ENCODE measurements around the gene PREP.

The PREP gene

DNA sequence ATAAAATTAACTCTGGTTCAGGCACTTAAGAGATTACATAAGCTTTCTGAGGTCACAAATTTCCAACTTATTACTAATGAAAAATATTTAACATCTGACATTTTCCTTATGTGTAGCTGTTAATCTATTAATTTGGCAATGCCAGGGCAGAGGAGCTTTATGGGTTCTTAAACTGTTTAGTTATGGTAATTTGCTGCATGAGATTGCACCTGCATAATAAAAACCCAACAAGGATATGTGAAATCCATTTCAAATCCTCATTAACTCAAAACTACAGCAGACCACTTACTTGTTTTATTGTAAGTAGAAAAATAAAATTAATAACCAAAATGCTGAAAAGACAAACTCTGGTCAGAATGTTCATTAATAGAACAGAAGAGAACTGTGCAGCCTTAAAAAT is 98.1 kb downstream of the PREP start:
- no peak for FAIRE-seq

DNA sequence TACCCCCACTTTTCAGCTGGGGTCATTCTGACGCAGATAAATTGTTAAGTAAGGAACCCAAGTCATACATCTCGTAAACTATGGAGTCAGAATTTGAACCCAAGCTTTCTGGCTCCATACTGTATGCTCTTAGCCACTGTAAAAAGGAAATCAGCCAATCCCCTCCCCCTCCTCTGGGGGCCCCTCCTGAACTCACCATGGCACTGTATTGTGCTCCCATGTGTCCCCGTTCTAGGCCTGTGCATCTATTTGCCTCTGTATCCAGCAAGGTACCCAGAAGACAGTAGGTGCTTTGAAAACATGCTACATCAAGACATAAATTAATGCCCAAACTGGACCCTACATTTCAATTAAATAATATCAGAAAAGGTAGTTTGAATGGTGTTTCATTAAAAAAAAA is 98.5 kb downstream of the PREP start:
- FAIRE-seq = no peak

DNA sequence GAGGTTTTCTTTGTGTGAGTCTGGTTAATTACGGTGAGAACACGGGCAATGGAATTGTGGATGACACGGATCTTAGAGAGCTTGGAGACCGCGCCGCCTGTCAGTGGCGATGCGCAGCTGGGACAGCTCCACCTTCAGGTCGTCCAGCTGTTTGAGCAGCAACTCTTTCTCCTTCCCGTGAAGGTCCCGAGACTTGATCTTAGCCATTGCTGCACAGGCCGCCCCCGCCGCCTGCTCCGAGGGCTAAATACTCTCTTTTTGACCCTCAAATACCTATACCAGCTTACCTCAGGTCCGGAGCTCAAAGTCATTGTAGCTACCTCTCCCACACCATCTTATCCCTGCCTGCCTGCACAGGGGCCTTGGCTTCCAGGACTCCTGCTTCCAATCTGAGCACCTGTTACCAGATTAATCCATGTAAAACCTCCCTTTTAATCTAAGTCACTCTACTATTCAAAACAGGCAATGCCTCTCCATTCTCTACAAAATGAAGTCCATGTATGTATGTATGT is 100.2 kb downstream of the PREP start:
- no peak for FAIRE-seq

DNA sequence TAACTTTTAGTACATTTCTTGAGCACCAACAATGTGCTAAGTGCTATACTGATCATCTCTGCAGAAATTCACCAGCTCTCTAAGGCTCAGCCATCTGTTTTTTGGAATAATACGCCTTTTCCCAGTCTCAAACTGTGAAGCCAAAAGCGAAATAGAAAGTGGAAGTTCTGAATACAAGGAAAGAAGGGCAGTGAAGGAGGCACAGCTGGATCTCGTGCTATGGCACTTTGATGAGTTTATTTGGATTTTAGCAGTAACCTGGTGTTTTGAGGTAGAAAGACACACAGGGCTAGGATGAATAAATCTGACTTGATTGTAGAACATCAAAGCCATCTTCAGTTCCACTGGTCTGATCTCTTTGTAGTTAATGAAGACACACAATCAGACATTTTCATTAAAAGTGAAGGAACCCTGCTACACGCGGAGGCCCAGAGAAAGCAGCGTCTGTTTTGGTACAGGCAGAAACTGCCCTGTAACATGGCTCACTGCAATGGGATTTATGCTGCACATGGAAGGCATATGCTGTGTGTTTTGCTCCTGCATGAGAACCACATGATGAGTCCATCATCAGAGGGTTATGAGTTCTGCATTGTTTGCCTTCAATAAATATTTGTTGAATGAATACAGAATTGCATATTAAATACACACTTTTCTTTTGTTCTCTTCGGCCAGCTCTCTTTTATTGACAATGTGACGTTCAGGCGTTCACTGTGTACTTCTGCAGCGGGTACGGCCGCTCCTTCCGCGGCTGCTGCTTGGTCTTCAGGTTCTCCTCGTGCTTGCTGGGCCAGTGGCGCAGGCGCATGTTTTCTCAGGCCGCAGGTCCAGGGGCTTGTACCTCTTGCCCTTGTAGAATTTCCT is 100.9 kb downstream of the PREP start:
- FAIRE-seq = no peak

DNA sequence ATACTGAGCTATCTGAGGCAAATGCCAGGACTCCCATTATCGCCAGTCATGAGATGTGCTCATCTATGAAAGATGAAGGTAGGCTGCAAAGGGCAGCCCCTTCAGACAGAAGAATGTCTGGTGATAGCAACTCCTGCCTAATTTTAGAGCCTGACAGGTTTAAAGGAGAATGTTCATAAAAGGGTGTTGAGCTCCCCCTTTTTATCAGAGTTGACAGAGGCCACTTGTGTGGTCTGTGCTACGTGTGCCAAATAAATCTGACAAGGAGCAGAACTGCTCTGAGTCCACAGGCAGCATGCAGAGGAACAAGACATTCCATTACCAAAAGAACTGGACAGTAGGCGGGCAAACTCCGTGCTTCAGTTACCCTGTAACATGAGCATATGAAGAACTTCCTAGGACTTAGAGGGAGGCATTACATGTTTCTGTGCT is 101.8 kb downstream of the PREP start:
- no peak for FAIRE-seq

DNA sequence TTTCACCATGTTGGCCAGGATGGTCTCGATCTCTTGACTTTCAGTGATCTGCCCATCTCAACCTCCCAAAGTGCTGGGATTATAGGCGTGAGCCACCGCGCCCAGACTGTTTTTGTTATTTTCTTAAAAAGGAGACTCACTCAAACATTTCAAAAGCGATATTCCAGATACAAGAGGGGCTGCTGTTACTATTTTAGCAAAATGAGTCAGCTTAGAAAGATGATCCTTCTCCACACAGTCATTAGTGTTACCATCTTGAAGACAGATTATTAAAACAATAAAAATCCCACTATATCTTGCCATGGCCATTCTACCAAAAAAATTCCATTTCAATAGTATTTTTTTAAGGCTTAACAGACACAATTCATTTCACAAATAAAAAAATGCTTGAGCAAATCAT is 102.8 kb downstream of the PREP start:
- no peak for FAIRE-seq

DNA sequence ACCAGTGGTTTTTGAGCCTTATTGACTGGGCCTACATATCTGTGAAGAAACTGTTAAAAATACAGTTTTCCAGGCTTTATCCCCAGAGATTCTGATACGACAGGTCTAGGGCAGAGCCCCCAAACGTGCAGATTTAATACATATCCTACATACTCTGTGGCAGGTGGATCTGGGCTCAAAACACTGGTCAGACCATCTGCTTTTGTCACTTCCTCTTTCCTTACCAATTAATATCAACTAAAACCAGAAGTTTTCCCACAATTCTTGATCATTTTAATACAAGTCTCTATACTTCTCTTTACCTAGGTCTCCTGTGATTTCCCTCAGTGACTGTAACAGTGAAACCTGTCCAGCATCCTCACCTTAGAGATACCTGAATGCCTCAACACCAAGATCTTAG is 108.8 kb downstream of the PREP start:
- FAIRE-seq = no peak

DNA sequence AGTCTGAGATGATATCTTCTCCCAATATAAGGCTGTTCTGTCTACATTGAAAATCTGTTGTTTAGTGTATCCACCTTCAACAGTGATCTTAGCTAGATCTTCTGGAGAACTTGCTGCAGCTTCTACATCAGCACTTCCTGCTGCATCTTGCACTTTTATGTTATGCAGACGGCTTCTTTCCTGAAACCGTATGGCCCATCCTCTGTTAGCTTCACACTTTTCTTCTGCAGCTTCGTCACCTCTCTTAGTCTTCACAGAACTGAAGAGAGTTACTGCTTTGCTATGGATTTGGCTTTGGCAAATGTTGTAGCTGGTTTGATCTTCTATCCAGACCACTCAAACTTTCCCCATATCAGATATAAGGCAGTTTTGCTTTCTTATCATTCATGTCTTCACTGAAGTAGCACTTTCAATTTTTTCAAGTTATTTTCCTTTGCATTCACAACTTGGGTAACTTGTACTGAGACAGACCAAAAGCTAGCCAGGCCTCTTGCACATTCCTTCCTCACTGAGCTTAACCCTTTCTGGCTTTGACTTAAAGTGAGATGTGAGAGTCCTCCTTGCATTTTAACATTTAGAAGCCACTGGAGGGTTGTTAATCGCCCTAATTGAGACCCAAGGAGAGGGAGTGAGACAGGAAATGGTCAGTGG is 110.1 kb downstream of the PREP start:
- FAIRE-seq = no peak

DNA sequence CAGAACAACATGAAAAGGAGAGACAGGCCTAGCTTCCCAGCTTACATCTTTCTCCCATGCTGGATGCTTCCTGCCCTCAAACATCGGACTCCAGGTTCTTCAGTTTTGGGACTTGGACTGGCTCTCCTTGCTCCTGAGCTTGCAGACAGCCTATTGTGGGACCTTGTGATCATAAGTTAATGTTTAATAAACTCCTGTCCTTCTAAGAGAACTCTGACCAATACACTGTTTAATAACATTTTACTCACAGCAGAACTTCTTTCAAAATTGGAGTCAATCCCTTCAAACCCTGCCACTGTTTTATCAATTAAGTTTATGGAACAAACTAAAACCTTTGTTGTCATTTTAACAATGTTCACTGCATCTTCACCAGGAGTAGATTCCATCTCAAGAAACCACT is 111.4 kb downstream of the PREP start:
- FAIRE-seq = no peak

DNA sequence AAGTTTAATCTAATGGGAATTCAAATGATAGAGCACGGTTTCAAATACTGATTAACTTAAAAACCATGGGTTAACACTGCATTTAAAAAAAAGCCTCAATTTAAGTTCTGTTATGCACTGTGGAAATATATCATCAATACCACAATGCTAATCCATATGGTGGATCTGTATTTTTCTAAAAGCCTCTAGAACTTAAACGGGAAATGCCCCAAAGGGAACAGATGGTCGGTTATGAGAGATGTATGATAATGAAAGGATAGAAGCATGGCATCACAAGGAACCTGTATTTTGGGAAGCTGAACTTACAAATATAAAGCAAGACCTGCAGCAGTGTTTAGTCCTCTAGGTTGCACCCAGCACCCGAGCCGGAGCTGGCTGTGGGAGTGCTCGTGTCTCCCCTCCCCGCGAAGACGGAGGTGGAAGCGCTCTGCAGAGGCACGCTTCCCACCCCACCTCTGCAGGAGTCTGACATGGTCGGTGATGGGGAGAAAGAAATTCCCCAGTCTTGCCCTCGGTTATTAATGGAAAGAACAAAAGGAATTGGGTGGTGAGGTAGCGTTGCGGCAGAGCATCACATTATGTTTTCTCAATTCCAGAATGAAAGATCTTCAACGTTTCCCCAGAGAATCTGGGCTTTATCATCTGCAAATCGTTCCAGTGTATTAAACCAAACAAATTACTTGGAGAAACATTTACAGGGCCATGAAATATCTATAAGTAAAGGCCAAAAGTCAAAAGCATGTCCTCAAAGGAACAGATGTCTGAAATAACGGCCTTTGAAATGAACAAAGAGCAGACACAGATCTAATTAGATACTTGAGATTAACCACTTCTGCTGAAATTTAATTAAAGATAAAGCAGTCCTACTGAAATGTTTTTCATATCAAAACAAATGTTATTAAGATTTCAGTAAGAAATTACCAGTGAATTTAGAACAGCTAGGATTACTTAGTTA is 120.0 kb downstream of the PREP start:
- no peak for FAIRE-seq

DNA sequence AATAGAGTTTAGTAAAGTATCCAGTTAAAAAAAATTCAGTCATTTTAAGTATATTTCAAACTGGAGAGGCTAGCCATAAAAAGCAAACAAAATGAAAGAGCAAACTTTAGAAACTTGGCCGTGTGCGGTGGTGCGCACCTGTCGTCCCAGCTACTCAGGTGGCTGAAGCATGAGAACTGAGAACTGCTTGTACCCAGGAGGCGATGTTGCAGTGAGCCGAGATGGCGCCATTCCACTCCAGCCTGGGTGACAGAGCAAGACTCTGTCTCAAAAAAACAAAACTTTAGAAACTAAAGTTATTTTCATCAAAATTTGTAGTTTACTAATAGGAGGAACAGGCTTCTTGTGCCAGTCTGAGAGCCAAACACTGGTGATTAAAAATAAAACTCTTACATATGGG is 122.8 kb downstream of the PREP start:
- FAIRE-seq = no peak

DNA sequence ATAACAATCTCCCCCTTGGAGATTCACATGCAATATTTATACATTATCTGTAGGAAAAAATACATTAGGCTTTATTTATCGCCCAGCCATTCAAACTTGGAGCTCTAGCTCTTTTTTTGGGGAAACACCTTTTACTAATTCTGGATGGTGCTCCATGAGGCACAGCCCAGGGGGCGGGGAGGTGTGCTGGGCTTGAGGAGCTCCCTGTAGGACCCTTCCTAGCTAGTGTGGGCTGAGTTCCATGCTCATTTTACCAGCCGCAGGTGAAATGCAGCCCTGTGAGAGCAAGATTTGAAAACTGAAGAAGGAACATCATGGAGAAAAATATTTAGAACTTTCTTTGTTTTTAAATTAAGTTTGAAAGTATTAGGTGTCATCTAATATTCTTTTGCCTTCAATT is 123.4 kb downstream of the PREP start:
- no peak for FAIRE-seq

DNA sequence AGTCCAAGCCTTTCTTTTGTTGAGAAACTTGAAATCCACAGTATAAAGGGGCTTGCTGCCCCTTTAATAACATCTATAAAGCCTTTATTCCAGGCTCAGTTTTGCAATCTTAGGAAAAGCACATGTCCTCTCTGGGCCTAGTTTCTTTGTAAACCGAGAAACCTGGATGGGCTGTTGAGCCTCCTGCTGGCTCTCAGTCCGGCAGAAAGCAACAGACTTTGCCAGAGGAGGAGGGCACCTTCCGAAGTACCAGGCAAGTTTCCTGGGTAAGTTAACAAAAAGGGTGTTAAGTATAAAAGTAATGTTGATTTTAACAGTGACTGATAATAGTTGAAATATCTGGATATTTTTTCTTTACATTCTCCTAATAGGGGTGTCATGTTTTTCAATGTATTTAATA is 124.1 kb downstream of the PREP start:
- FAIRE-seq = no peak

DNA sequence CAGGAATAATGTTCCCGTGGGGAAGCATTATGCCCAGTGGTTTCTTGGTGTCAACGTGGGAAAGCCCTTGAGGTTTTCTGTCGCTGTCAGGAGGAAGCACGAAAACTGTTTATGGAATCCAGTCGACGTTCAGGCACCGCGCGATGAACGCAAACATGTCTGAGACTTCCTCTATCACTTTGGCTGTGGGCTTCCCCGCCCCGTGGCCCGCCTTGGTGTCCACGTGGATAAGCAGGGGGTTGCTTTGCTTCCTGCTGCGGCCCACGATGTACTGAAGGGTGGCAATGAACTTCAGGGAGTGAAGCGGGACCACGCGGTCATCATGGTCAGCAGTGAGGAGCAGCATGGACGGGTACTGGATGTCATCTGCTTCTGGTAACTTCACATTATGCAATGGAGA is 124.8 kb downstream of the PREP start:
- FAIRE-seq = no peak

DNA sequence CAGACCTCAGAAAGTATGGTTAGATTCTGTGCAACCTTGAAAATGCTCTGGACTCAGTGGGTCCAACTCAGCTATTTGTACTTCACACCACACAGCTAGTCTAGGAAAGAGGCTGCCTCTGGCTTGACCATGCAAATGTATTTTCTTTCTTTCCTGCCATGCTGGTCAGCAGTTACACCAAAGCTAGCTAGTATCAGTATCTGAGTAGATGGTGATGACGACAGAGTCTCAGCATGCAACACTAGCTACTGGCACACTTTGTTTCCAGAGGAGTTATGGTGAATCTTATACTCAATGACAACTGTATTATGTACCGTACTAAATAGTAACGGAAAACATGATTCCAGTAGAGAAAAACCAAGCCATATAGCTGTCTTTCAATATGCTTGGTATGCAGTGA is 126.5 kb downstream of the PREP start:
- FAIRE-seq = no peak

DNA sequence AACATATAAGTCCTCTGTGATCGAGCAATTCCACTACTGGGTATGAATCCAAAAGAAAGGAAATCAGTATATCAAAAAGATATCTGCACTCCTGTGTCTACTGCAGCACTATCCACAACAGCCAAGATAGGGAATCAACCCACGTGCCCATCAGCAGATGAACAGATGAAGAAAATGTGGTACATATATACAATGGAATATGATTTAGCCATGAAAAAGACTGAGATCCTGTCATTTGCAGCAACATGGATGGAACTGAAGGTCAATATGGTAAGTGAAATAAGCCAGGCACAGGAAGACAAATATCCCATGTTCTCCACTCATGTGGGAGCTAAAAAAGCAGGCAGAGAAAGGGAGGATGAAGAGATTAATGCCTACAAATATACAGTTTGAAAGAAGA is 127.3 kb downstream of the PREP start:
- no peak for FAIRE-seq

DNA sequence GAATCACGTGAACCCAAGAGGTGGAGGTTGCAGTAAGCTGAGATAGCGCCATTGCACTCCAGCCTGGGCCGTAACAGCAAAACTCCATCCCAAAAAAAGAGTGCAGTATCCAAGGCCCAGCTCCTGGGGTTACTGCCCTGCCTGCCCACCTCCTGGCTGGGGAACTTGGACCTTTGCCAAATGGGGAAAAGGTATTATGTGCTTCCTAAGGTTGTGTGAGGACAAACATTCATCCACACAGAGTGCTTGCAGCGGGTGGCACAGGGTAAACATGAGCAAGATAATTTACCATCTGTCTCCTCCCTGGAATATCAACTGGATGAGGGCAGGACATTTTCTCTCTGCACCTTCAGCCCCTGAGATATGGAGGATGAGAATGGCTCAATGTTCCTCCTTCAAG is 128.2 kb downstream of the PREP start:
- no peak for FAIRE-seq

DNA sequence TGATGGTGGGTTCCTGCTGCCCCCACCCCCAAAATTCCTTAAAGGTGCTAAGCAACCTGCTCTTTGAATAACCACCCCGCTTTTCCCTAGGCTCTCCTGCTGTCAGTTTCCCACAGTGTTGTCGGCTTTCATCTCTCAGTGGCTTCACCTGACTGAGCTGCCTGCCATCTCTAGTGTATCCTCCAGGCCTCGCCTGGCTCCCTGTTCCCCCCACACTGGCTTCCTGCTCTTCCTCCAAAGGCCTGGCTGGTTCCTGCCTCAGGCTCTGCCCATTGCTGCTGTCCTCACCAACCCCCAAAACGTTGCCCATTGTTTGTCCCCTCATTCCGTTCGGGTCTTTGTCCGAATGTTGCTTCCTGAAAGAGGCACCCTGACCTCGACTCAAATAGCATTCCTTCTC is 129.3 kb downstream of the PREP start:
- no peak for FAIRE-seq

DNA sequence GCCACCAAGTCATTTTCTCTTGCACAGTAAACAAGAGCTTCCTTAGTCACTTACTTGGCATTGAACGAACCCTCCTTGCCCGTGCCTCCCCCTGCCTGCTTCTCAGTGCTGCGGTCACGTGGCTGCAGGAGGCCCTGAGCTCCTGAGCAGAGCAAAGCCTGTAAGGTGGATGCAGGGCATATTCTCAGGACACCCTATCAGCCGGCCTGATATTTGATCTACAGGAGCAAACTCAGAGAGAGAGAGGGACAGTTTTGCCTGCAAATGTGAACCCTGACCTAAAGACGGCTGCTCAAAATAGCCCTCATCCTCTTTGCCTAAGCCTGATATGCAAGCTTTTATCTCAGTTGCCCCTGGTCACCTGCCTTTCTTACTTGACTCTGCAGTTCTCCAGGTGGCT is 130.1 kb downstream of the PREP start:
- no peak for FAIRE-seq

DNA sequence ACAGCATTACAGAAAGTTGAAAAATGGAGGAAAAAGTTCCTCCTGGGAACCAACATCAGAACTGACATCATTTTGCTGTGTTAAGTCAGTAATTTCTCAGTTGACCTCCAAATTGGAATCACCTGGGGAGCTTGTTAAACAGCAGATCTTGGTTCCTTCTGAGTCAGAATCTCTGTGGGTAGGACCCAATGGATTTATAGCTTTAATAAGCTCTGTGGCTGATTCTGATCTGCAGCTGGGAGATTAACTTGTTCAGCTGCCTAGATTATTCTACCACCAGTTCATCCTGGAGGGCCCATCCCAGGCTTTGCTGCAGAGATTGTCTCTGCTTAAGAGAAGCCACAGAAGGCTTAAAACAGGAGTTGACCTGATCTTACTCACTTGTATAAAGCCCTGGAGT is 132.4 kb downstream of the PREP start:
- FAIRE-seq = no peak

DNA sequence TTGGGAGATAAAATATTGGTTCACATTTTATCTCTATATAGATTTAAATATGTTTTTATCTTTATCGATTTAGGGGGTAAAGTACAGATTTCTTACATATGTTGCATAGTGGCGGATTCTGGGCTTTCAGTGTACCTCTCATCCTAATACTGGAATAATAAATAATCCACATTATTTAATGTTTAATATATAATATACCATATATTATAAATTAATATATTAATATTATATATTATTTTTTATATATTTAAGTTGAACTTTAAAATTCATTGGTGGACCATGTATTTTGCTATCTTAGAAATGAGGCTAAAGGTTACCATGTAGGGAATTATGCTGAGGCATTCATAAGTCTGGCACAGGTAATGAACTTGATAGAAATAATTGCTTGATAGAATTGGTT is 133.5 kb downstream of the PREP start:
- no peak for FAIRE-seq

DNA sequence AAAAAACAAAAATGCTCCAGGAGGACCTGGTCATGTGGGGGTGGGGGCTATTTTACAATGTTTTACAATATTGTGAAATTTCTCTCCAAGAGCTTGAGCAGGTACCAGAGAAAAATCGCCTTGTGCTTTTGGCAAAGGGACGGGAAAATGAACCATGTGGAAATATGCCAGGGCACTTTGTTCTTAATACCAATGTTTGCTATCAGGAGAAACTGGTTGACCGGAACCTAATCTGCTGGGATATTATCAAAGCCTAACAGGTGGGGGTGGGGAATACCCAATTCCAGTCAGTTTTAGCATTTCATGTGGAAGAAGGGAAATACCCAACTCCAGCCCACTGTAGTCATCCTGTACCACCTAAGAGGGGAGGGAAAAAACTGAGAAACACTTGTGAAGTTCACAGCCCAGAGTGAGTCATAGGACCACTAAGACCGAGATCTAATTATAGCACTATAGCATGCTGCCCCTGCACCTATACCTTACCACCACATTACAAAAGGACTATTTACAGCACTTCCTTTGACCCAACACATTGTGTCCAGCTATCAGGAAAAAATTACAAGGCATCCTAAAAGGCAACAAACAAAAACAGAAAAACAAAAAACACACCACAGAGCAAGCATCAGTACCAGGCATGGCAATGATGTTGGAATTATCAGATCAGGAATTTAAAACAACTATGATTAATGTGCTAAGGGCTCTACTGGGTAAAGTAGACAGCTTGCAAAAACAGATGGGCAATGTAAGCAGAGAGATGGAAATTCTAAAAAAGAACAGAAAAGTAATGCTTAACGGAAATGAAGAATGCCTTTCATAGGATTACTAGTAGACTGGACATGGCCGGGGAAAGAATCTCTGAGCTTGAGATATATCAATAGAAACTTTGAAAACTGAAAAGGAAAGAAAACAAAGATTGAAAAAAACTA is 138.9 kb downstream of the PREP start:
- no peak for FAIRE-seq

Measured in endometrium (tissue), 2 donors.